ENCODE data around the gene INSL3. TPM values are rescaled to one million over a fixed set of nuclear protein-coding genes. Genes with fewer than 3 reads are reported as not detected.

The INSL3 gene
- total and polyA plus RNA-seq, 2 donors (not counting 1 experiment from before 2014, with no cell fraction given), result not detected

- Histone ChIP-seq H3K4me3 (replicated peaks in 1 of 4; ENCODE audit: control extremely low read depth in 1 of 4, insufficient read depth in 1 of 4, low read depth in 3 of 4, low read length in 4 of 4) (no peak overlapping the region), H3K9ac (ENCODE audit: insufficient read depth, low read length) (no peak overlapping the region), H3K4me2 (ENCODE audit: extremely low read depth, insufficient read depth, low read length) (no peak overlapping the region), H3K27ac (ENCODE audit: insufficient read depth, low read length) (no peak overlapping the region), H3K36me3 (ENCODE audit: control insufficient read depth, insufficient read depth, low read length) (no peaks in the 10 kb centered on the region), H3K4me1 (ENCODE audit: control insufficient read depth, extremely low read depth, insufficient read depth, low read length) (no peaks in the 10 kb centered on the region), H3K9me3 (ENCODE audit: control insufficient read depth, insufficient read depth, low read depth, low read length) (no peaks in the 10 kb centered on the region), H3K79me2 (ENCODE audit: control insufficient read depth, insufficient read depth, low read length) (no peaks in the 10 kb centered on the region), H3K27me3 (ENCODE audit: control insufficient read depth, insufficient read depth, low read length) (no peaks in the 10 kb centered on the region), H4K20me1 (ENCODE audit: control insufficient read depth, extremely low read depth, insufficient read depth, low read length) (no peaks in the 10 kb centered on the region), H2AFZ (ENCODE audit: low read length) (no peak overlapping the region)
- no peak for DNase-seq (ENCODE audit: low read depth in 2 of 2)
- no peak for TF ChIP-seq EZH2 (IDR thresholded peaks at IDR 0.05; ENCODE audit: low read length, missing control alignments)
- no peak for TF ChIP-seq CTCF (conservative IDR thresholded peaks at IDR 0.05 in 1 of 2, IDR thresholded peaks at IDR 0.05 in 1 of 2; ENCODE audit: low read depth in 1 of 2, low read length in 2 of 2)
Measured at GRCh38 chr19:17770613-17771012, 50.7 kb downstream of the INSL3 start.

GRCh38 chr19:17767559-17767958, 53.8 kb downstream of the INSL3 start:
- TF ChIP-seq EZH2 (IDR thresholded peaks at IDR 0.05; ENCODE audit: low read length, missing control alignments) (no peak), CTCF (conservative IDR thresholded peaks at IDR 0.05 in 1 of 2, IDR thresholded peaks at IDR 0.05 in 1 of 2; ENCODE audit: low read depth in 1 of 2, low read length in 2 of 2) (no peak)
- H3K4me3 ChIP-seq (replicated peaks in 1 of 4; ENCODE audit: control extremely low read depth in 1 of 4, insufficient read depth in 1 of 4, low read depth in 3 of 4, low read length in 4 of 4), result no peak overlapping the region

GRCh38 chr19:17766543-17767131, 54.7 kb downstream of the INSL3 start:
- no peaks in the 10 kb centered on the region for H3K4me1 ChIP-seq (ENCODE audit: control insufficient read depth, extremely low read depth, insufficient read depth, low read length)
- H4K20me1 ChIP-seq (ENCODE audit: control insufficient read depth, extremely low read depth, insufficient read depth, low read length), result no peaks in the 10 kb centered on the region
- peak overlapping the region; percentile 70 for H3K4me2 ChIP-seq (ENCODE audit: extremely low read depth, insufficient read depth, low read length)
- H3K36me3 ChIP-seq (ENCODE audit: control insufficient read depth, insufficient read depth, low read length), result no peaks in the 10 kb centered on the region
- H3K9ac ChIP-seq (ENCODE audit: insufficient read depth, low read length), result no peak overlapping the region
- no peaks in the 10 kb centered on the region for H3K27me3 ChIP-seq (ENCODE audit: control insufficient read depth, insufficient read depth, low read length)
- H3K27ac ChIP-seq (ENCODE audit: insufficient read depth, low read length), result no peak overlapping the region
- no peaks in the 10 kb centered on the region for H3K9me3 ChIP-seq (ENCODE audit: control insufficient read depth, insufficient read depth, low read depth, low read length)
- H2AFZ ChIP-seq (ENCODE audit: low read length), result no peak overlapping the region
- no peaks in the 10 kb centered on the region for H3K79me2 ChIP-seq (ENCODE audit: control insufficient read depth, insufficient read depth, low read length)
- DNase-seq (ENCODE audit: low read depth in 2 of 2), result peak; percentile 65 to 79
- TF ChIP-seq EZH2 (IDR thresholded peaks at IDR 0.05; ENCODE audit: low read length, missing control alignments), result no peak
- peak; percentile 89 to 96 for TF ChIP-seq CTCF (conservative IDR thresholded peaks at IDR 0.05 in 1 of 2, IDR thresholded peaks at IDR 0.05 in 1 of 2; ENCODE audit: low read depth in 1 of 2, low read length in 2 of 2)
- H3K4me3 ChIP-seq (replicated peaks in 1 of 4; ENCODE audit: control extremely low read depth in 1 of 4, insufficient read depth in 1 of 4, low read depth in 3 of 4, low read length in 4 of 4), result peak overlapping the region in 1 of 4 experiments; percentile 27

More at GRCh38 chr19:17767559-17767958, 53.8 kb downstream of the INSL3 start:
- DNase-seq (ENCODE audit: low read depth in 2 of 2), result no peak
- Histone ChIP-seq H4K20me1 (ENCODE audit: control insufficient read depth, extremely low read depth, insufficient read depth, low read length) (no peaks in the 10 kb centered on the region), H2AFZ (ENCODE audit: low read length) (no peak overlapping the region), H3K36me3 (ENCODE audit: control insufficient read depth, insufficient read depth, low read length) (no peaks in the 10 kb centered on the region), H3K9me3 (ENCODE audit: control insufficient read depth, insufficient read depth, low read depth, low read length) (no peaks in the 10 kb centered on the region), H3K79me2 (ENCODE audit: control insufficient read depth, insufficient read depth, low read length) (no peaks in the 10 kb centered on the region), H3K4me2 (ENCODE audit: extremely low read depth, insufficient read depth, low read length) (no peak overlapping the region), H3K27me3 (ENCODE audit: control insufficient read depth, insufficient read depth, low read length) (no peaks in the 10 kb centered on the region), H3K4me1 (ENCODE audit: control insufficient read depth, extremely low read depth, insufficient read depth, low read length) (no peaks in the 10 kb centered on the region), H3K9ac (ENCODE audit: insufficient read depth, low read length) (no peak overlapping the region), H3K27ac (ENCODE audit: insufficient read depth, low read length) (no peak overlapping the region)

Other genes with a start within 250 kb of the INSL3 start
- gene UNC13A, start 133.2 kb downstream of the INSL3 start, total RNA-seq, result under 0.01 TPM in 2 replicates
- 0.27 and 0.28 TPM in 2 replicates for gene UNC13A, start 133.2 kb downstream of the INSL3 start, polyA plus RNA-seq
- gene MAP1S, start 102.0 kb downstream of the INSL3 start, total RNA-seq, result 15.9 and 18.3 TPM in 2 replicates
- gene MAP1S, start 102.0 kb downstream of the INSL3 start, polyA plus RNA-seq, result 10.5 and 13.1 TPM in 2 replicates
- under 0.01 and 0.33 TPM in 2 replicates for gene FCHO1, start 70.0 kb downstream of the INSL3 start, total RNA-seq
- gene FCHO1, start 70.0 kb downstream of the INSL3 start, polyA plus RNA-seq, result 0.07 and 0.16 TPM in 2 replicates
- gene B3GNT3, start 26.4 kb downstream of the INSL3 start, total RNA-seq, result not detected in 2 replicates
- not detected in 2 replicates for gene B3GNT3, start 26.4 kb downstream of the INSL3 start, polyA plus RNA-seq
- gene JAK3, start 26.5 kb upstream of the INSL3 start, total RNA-seq, result 1.2 and 1.3 TPM in 2 replicates
- 0.26 and 1.1 TPM in 2 replicates for gene JAK3, start 26.5 kb upstream of the INSL3 start, polyA plus RNA-seq
- gene RPL18A, start 38.4 kb upstream of the INSL3 start, total RNA-seq, result 1,148 and 1,427 TPM in 2 replicates
- gene RPL18A, start 38.4 kb upstream of the INSL3 start, polyA plus RNA-seq, result 891 and 971 TPM in 2 replicates
- gene SLC5A5, start 50.4 kb upstream of the INSL3 start, total RNA-seq, result not detected in 2 replicates
- gene SLC5A5, start 50.4 kb upstream of the INSL3 start, polyA plus RNA-seq, result not detected in 2 replicates
- 31.1 and 37.2 TPM in 2 replicates for gene CCDC124, start 111.5 kb upstream of the INSL3 start, total RNA-seq
- 44.3 and 54.0 TPM in 2 replicates for gene CCDC124, start 111.5 kb upstream of the INSL3 start, polyA plus RNA-seq
- gene KCNN1, start 145.6 kb upstream of the INSL3 start, total RNA-seq, result under 0.01 TPM in 2 replicates
- gene KCNN1, start 145.6 kb upstream of the INSL3 start, polyA plus RNA-seq, result not detected in 2 replicates
- gene ARRDC2, start 186.7 kb upstream of the INSL3 start, total RNA-seq, result 3.9 and 9.1 TPM in 2 replicates
- 2.1 and 3.0 TPM in 2 replicates for gene ARRDC2, start 186.7 kb upstream of the INSL3 start, polyA plus RNA-seq